GM19238 (cell line): ENCODE data around the gene SMC6.

ENCODE experiments used
- DNase-seq: peaks from one replicate; pipeline ENCODE4 v3.0.0; 2011; ENCODE audit warnings: low spot score; ENCODE audit not compliant: insufficient read length

SMC6 gene

DNA sequence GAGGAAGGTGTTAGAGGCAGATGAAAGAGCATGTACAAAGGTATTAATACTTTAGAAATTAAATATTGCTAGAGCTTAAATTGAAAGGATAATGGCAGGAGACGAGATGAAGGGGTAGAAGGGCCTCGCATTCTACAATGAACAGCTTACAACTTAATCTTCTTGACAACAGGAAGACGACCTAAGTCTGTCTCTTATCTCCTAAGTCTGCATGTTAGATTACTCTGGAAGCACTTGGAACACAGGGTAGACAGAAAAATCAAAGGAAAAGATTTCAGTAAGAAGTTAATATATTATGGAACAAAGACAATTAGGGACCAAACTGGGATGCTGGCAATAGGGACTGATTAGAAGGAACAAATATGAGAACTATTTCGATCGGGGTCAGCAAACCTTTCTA is 34.9 kb downstream of the SMC6 start:
- no peak for DNase-seq

DNA sequence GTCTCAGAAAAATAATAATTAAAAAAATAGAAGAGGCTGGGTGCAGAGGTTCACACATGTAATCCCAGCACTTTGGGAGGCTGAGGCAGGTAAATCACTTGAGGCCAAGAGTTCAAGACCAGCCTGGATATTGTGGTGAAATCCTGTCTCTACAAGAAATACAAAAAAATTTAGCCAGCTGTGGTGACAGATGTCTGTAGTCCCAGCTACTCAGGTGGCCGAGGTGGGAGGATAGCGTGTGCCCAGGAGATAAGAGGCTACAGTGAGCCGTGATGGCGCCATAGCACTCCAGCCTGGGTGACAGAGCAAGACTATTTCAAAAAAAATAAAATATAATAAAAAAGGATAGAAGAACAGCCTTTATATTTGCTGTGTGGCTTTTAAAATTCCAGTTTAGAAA is 35.9 kb downstream of the SMC6 start:
- DNase-seq = no peak

DNA sequence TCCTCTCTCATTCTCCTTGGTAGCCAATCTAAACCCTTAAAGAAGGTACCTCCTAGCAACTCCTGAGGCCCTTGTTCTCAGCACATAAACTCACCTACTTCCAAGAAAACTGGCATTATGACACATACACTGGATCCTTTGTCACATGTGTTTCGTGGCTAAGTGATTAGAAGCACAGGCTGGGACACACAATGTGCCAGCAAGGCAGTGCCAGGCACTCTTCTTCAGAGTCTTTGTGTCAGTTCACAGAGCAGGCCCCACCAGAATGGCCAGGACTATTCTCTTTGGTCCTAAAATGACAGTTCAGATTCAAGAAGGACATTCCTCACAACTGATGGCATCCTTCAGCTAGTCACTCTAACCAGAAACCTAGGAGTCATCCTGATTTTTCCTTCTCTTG is 40.3 kb downstream of the SMC6 start:
- no peak for DNase-seq

DNA sequence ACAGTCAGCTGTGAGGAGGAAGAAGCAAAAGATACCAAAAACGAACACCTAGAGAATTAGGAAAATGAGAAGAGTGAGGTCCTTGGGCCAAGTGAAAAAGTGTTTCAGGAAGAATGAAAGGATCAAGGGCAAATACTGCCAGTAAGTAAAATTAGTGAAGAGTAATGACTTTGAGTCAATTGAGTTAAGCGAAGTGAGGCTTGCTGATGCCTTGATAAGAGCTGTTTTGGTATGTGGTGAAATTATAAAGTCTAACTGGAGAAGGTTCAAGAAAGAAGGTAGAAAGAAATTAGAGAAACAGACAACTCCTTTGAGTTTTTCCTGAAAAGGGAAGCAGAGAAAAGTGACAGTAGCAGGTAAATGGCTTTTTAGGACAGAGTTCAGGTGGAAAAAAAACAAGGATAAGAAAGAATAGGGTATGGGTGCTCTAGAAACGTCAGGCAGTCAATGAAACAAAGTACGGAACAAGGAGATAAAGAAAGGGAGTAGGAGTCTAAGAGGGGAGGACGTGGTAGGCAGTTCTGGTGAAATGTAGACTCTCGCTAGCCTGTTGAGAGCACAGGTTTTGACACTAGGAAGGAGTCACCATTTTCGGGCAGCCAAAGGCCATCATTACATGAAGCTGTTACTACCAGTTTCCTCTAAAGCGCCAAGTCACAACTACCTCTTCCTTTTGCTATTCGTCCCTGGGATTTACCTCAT is 42.9 kb downstream of the SMC6 start:
- DNase-seq = no peak

DNA sequence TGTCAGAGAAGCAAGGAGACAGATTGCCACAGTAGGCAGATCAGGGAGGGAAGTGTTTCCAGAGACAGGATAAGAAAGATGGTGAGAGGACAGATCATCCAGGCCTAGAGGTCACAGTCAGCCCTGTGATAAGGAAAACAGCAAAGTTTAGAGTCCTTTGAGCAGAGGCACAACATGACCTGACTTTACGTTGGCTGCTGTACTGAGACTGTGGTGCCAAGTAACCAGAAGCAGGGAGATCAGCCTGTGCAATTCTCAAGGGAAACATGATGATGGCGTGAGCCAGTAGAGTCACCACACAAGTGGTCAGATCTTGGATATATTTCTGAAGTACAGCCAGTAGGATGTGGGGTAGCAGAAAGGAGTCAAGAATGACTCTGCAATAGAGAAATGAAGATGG is 43.7 kb downstream of the SMC6 start:
- no peak for DNase-seq

DNA sequence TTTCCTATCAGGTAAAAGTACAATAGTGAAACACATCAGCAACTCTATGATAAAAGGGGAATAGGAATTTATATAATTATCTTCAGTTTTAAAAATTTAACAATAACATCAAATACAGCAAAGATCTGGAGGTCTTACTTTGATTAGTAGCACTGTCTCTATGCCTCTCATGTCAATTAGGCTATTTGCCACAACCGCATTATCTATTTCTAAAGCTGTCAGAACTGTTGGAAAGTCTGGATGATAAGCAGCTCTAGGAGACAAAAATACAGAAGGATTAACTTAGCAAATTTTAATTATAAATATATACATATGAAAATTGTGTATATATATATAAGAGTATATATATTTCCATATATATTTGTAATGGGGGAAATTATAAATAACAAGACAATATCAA is 45.1 kb downstream of the SMC6 start:
- no peak for DNase-seq

DNA sequence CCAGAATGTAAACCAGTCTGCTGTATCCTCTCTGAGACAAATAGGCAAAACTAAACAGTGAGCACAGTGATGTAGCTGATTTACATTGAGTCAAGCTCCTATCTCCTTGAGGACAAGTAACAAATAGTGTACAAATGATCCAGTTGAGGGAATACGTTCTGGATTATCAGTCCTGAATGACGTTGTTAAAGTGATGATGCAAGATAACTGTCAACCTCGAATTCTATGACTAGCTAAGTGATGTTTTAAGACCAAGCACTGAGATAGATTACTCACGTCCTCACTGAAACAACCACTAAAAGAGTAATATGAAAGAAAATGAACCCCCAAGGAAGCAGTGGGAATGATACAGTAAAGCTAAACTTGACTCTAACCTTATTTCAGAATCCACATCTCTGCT is 46.8 kb downstream of the SMC6 start:
- DNase-seq = no peak

DNA sequence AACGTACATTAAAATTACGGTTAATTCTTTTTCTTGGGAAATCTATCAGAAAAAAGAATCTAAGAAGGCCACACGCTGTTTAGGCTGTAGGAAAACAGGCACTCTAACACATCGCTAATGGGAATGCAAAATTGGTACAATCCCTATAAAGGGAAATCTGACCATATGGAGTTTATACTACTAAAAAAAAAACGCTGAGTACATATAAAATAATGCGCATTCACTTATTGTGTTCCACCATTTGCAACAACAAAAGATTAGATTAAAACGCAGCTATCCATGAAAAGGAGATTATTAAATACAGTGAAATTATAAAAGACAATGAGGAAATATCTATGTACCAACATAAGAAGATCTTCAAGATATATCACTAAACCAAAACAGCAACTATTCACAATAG is 62.8 kb downstream of the SMC6 start:
- no peak for DNase-seq

DNA sequence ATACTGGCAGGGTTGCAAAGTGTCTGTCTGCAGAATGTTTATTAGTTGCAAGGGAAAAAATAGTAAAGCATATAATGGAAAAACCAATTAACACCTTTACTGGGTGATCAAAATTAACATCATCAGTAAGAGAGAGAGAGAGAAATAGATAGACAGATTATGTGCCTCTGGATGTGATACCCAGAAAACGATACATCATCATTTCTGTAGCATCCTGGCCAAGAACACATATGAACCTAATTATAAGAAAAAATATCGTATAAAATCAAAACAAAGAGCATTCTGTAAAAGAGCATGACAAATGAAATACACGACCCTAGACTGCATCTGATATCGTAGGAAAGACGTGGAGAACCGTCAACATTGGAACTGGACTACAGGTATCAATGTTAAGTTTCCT is 64.6 kb downstream of the SMC6 start:
- no peak for DNase-seq

DNA sequence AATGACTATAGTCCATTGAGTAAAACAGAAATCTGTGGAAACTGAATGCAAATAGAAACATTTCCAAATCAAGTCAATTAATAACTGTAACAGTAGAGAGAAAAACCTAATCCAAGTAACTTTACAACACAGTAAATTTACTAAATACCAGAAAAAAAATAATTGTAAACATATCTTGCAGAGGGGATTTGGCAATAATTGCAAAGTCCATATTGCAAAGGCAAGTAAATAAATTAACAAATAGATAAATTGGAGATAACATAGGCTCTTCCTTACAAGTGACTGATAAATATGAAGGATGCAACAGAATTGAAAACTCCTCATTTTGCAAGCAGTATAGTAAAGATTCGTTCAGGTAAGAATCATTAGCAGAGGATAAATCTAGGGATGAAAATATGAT is 65.0 kb downstream of the SMC6 start:
- DNase-seq = no peak

DNA sequence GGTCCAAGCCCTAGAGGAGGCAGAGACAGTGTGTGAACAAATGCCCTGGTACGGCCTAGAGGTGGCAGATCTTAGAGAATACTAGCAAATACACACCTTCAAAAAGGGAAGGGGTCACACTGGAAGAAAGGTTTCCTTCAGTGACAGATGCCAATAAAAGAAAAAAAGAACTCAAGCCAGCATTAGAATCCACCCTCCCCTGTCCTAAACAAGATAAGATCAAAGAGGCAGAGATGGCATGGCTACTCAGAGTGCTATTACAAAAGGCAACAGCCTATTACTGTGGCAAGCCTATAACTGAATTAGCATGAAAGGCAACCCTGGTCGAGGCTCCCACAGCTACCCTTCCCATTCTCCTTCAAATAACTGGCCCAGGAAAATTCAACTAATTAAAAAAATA is 69.6 kb downstream of the SMC6 start:
- no peak for DNase-seq

DNA sequence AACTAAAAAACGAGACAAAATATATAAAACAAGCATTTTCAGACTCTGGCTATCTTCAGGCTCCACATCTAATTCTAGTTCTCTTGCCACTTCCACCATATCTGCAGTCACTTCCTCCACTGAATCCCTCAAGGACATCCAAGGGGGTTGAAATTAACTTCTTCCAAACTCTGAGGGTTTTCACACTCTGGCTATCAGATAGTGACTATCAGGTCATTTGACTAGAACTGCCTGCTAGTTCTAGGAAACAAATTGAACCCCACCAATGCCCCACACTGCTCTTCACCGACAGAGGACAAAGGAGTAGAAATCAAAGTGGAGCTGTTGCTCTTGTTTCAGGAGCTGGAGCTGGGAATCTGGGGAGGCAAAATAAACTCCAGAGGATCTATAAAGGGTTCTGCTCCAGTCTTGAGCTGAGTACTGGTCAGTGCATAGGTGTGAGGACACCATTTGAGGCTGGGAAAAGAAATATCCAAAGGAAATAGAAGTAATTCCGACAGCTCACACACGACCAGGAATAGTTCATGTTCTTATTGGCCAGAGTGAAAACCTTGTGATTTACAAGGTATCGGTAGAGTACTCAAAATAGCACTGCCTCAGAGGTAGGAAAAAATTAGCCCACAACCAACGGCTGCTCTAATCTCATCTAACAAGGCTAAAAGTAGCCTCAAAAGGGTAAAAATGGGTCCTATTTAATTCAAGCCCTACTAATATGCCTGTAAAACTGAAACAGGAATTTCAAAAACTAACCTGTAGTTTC is 71.3 kb downstream of the SMC6 start:
- DNase-seq = no peak

DNA sequence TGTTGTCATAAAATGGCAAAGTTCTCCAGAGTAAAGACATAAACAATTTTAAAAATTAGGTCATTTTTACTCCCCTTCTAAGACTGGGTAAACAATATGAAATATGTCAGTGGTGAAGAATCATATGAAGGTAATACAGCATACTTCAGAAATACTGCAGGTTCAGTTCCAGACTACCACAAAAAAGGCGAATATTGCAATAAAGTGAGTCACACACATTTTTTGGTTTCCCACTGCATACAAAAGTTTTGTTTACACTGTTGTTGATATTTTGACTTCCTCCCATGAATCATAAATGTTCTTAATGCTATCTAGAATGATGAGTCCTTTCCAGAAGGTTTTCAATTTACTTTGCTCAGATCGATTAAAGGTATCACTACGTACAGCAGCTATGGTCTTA is 73.5 kb downstream of the SMC6 start:
- DNase-seq = no peak

DNA sequence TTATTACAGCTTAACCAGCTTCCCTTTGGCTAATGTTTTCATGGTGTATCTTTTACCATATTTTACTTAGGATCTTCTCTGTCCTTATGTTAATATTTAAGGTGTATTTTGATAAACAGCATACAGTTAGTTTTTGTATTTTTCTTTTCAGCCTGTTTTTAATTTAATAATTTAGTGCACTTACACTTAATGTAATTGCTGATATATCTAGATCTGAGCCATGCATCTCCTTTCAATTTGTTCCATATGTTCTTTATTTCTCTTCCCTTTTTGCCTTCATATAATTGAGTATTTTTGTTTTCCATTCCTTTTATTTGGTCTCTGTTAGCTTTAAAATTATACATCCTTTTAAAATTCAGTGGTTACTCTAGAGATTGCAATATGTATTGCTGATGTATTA is 78.8 kb downstream of the SMC6 start:
- DNase-seq = no peak

DNA sequence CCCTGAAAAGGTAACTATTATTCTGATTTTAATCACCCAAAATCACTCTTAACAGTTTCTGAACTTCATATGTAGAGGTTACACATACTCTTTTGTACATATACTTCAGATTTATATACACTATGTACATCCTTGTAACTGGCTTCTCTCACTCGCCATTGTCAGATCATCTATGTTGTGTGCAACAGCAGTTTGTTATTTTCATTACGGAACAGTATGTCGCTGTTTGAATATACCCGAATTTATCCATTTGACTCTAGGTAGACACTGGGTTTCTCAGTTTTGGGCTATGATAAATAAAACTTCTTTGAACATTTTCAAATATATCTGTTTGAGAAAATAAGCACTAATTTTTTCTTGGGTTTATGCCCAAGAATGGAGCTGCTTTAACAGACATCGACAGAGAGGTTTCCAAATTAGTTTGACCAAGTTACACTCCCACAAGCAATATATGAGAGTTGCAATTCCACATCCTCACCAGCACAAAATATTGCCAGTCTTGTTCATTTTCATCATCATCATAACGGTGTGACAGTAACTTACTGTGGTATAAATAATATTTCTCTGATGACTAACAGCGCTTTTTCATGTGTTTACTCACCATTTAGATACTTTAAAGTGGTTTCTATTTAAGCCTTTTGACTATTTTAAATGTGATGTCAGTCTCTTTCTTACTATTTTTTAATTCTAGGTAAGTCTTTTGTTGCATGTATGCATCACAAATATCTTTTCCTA is 80.9 kb downstream of the SMC6 start:
- no peak for DNase-seq

DNA sequence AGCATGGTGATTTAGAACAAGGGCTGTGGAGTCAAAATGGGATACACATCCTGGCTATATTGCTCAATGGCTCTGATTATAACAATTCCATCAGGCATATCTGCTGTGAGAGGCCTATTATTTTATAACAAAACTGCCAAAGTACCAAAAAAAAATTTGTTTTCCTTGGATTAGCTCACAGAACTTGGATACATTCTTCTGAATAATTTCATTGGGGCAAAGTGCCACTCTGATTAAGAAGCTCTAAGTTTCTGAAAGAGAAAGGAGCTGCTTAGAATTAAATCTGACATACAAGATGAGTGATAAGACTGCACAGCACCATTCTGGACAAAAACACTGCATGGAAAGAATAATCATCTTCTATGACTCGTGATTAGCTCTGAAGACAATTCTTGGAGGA is 85.7 kb downstream of the SMC6 start:
- DNase-seq = no peak

DNA sequence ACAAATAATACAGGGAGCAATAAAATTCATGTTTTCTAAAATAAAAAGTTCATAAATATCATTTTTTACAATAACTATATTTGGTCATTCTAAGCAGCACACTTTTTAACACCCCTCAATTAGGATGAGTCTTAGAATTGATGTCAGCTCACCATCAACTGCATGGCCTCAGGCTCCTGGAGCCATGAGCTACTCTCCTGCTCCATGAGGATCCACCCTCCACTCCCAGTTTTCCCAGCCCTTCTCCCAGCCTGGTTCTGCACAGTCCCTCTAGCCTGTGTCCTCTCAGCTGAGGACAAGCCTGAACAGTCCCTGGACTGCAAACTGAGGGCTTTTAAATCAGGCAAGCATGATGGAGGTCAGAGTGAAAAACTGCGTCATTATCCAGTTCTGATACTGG is 89.1 kb downstream of the SMC6 start:
- DNase-seq = no peak

DNA sequence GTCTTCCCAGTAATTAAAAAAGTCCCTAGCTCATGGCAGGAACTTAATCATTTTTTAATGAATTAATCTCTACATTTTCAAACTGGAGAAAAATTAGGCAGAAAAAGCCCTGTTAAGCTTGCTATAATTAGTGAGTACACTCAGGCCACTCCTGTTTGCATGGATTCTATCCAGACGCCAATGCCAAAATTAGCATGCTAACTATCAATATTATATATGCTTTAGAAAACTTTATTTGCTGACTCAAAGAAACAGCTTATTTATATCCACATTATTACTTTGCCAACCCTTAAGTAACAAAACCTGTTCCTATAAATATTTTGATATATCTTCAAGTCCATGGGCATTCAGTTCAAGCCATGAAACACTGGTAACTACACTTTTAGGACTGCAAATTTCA is 90.9 kb downstream of the SMC6 start:
- DNase-seq = no peak

DNA sequence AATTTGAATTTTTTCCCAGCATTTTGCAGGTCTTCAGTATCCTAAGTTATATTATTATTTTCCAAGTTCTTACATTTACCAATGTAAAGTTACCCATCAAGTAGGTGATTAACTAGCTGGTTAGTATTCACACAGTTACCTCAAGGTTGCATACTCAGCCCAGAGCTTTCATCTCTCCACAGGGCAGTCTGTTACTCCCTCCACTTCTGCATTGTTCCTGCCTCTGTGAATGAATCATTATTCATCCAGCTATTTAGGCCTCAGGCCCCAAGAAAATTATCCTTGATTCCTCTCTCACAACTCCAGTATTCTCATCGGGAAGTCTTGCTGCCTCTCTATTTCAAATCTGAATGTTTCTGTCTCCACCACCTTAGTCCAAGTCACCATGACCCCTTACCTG is 92.2 kb downstream of the SMC6 start:
- no peak for DNase-seq

DNA sequence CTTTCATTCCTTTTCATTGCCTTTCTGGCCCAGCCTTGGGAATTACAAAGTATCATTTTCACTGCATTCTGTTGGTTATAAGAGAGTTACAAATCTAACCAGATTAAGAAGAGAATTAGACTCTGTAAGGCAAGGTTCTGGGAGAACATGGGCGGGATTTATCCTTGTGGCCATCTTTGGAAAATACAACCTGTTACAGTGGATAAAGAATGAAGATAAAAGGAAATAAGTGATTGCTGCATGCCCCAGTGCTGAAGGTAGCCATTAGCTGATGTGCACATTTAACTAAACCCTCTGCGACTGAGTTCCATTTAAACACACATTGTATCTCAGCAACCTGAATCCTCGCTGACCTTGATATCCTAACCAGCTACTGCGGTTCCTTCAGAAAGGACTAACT is 93.4 kb downstream of the SMC6 start:
- no peak for DNase-seq

DNA sequence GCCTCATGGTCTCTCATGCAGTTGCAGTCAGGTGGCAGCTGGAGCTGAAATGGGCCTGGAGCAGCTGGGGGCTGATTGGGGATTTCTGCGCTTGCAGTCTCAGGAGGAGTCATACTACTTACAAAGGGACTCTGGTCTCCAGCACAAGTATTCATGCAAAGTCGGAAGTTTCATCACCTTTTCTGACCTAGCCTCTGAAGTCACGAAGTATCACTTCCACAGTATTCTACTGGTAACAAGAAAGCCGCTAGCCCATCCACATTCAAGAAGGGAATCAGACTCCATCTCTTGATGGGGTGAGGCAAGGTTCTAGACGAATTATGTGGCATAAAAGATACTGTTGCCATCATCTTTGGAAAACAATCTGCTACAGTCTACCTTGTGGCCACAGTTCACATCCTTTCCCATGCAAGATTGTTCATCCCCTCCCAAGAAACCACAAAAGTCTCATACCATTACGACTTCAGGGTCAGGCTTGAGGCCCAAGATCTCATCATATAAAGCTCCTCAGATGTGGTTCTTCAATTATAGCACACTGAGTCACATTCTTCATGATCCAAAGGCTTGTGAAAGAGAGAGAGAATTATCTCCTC is 95.3 kb downstream of the SMC6 start:
- DNase-seq = no peak

DNA sequence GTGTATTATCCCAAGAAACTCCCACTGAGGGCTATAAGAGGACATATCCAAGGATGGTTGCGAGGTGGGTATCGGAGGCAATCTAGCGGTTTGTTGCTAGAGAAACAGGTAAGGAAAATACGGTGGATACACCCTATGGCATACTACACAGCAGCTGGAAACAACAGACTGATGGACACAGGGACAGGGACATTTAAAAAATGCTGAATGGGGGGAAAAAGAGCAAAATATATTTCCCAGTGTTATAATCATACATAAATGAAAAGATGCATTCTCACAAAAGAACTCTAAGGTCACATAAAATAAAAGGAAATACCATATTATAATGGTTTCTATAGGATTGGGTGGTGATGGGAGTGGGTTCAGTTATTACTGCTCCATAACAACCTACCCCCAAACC is 95.9 kb downstream of the SMC6 start:
- DNase-seq = no peak
